ENCODE results near the gene JPT2.

Gene JPT2

GRCh38 chr16:1657841-1658240 is 20.2 kb upstream of the JPT2 start:
- no peak for TF ChIP-seq CTCF (IDR thresholded peaks at IDR 0.05; ENCODE audit: extremely low read depth, missing control alignments)
- DNase-seq (ENCODE audit: low spot score), result no peak

- no peak for TF ChIP-seq CTCF (IDR thresholded peaks at IDR 0.05; ENCODE audit: extremely low read depth, missing control alignments)
- no peak for DNase-seq (ENCODE audit: low spot score)
These were observed 19.0 kb upstream of the JPT2 start for GRCh38 chr16:1659031-1659430.

GRCh38 chr16:1661826-1662225 is 16.3 kb upstream of the JPT2 start:
- no peak for DNase-seq (ENCODE audit: low spot score)
- no peak for TF ChIP-seq CTCF (IDR thresholded peaks at IDR 0.05; ENCODE audit: extremely low read depth, missing control alignments)

- no peak for TF ChIP-seq CTCF (IDR thresholded peaks at IDR 0.05; ENCODE audit: extremely low read depth, missing control alignments)
- DNase-seq (ENCODE audit: low spot score), result no peak
These were observed 15.5 kb upstream of the JPT2 start for GRCh38 chr16:1662543-1662942.

GRCh38 chr16:1665829-1666228 is 12.2 kb upstream of the JPT2 start:
- TF ChIP-seq CTCF (IDR thresholded peaks at IDR 0.05; ENCODE audit: extremely low read depth, missing control alignments), result no peak
- DNase-seq (ENCODE audit: low spot score), result no peak

GRCh38 chr16:1666316-1666715 is 11.8 kb upstream of the JPT2 start:
- no peak for DNase-seq (ENCODE audit: low spot score)
- no peak for TF ChIP-seq CTCF (IDR thresholded peaks at IDR 0.05; ENCODE audit: extremely low read depth, missing control alignments)

- no peak for TF ChIP-seq CTCF (IDR thresholded peaks at IDR 0.05; ENCODE audit: extremely low read depth, missing control alignments)
- DNase-seq (ENCODE audit: low spot score), result no peak
These were observed 10.8 kb upstream of the JPT2 start for GRCh38 chr16:1667271-1667670.

Data from GM20000 (cell line).